Measurements from ENCODE around the gene SPATA3.

Gene SPATA3

DNA sequence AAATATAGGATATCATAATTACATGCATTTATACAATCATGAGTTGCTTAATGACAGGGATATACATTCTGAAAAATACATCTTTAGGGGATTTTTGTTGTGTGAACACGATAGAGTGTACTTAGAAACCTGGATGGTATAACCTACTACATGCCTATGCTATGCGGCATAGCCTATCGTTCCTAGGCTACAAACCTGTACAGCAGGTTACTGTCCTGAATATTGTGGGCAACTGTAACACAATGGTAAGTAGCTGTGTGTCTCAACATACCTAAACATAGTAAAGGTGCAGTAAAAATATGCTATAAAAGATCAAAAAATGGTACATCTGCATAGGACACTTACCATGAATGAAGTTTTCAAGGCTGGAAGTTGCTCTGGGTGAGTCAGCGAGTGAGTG lies 47.9 kb downstream of the SPATA3 start:
- CTCF ChIA-PET = interaction anchor here (0.7 to 1.3 kb wide), 3 partner anchors 9 to 1242 kb away, joined by 6 to 10 read pairs (median 8); no protein-coding TSS in a partner anchor
- TF ChIP-seq, protein P1, sequence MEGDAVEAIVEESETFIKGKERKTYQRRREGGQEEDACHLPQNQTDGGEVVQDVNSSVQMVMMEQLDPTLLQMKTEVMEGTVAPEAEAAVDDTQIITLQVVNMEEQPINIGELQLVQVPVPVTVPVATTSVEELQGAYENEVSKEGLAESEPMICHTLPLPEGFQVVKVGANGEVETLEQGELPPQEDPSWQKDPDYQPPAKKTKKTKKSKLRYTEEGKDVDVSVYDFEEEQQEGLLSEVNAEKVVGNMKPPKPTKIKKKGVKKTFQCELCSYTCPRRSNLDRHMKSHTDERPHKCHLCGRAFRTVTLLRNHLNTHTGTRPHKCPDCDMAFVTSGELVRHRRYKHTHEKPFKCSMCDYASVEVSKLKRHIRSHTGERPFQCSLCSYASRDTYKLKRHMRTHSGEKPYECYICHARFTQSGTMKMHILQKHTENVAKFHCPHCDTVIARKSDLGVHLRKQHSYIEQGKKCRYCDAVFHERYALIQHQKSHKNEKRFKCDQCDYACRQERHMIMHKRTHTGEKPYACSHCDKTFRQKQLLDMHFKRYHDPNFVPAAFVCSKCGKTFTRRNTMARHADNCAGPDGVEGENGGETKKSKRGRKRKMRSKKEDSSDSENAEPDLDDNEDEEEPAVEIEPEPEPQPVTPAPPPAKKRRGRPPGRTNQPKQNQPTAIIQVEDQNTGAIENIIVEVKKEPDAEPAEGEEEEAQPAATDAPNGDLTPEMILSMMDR (conservative IDR thresholded peaks at IDR 0.05; ENCODE audit: low read depth) = no peak
- DNase-seq (ENCODE audit: low spot score) = no peak

DNA sequence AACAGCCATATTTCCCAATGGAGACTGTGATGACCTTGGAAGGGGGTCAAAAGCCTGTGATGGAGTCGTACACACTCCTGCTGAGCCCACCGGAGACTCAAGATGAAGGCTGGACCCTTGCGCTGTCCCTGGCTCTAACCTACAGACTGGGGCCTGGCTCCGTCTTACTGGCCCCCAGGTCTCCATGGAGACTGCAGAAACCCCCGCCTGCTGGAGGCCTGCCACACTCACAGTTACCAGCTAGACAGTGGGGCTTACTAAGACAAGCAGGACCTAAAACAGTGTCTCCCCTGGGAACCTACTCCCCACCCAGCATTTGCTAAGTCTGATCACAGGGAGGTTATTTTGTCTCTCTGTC lies 51.0 kb downstream of the SPATA3 start:
- DNase-seq (ENCODE audit: low spot score) = no peak
- H3K27ac ChIP-seq = no peak overlapping the region
- TF ChIP-seq, protein P1 (conservative IDR thresholded peaks at IDR 0.05; ENCODE audit: low read depth) = no peak
- POLR2A ChIA-PET (ENCODE audit: low non-redundant PET) = no interaction called here
- CTCF ChIA-PET = no interaction called here

More for the DNA sequence above, 47.9 kb downstream of the SPATA3 start:
- POLR2A ChIA-PET (ENCODE audit: low non-redundant PET) = no interaction called here
- H3K27ac ChIP-seq = no peak overlapping the region

DNA sequence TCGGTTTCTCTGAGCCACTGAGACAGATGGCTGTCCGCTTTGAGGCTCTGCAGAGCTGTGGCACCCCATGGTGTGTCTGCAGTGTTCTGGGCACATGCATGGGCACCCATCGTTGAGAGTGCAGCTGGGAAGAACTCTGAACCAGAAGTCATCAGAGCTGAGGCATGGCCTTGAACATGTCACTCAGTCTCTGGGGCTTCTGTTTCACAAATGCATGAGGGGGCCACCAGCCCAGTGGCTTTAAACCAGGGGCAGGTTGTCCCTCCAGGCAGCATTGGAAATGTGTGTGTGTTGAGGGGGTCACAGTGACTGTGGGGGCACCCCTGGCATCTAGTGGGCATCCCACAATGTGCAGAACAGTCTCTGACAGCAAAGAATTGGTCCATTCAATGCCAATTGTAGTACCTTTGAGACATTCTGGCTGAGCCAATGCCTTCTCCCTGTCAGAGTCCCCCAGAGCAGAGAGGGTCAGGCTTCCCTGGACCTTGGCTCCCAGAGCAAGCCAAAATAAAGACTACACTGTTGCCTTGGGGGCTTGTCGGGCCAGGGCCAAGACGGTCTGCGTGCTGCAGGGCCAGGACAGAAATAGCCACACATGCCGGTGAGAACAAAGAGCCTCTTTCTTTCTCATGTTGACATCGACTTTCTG lies 51.5 kb downstream of the SPATA3 start:
- CTCF ChIA-PET = no interaction called here
- TF ChIP-seq, protein P1 (conservative IDR thresholded peaks at IDR 0.05; ENCODE audit: low read depth) = no peak
- H3K27ac ChIP-seq = no peak overlapping the region
- DNase-seq (ENCODE audit: low spot score) = no peak
- POLR2A ChIA-PET (ENCODE audit: low non-redundant PET) = no interaction called here

- POLR2A ChIA-PET (ENCODE audit: low non-redundant PET) = no interaction called here
- TF ChIP-seq, protein P1 (conservative IDR thresholded peaks at IDR 0.05; ENCODE audit: low read depth) = no peak
- CTCF ChIA-PET = no interaction called here
- H3K27ac ChIP-seq = no peak overlapping the region
- DNase-seq (ENCODE audit: low spot score) = no peak
These were observed 52.3 kb downstream of the SPATA3 start for GRCh38 chr2:231047923-231048915.

- TF ChIP-seq, protein P1 (conservative IDR thresholded peaks at IDR 0.05; ENCODE audit: low read depth) = no peak
- no peak for DNase-seq (ENCODE audit: low spot score)
- CTCF ChIA-PET = interaction anchor here (0.6 kb wide), 1 partner anchor 198 kb away, joined by 3 read pairs; no protein-coding TSS in a partner anchor
- H3K27ac ChIP-seq = no peak overlapping the region
- POLR2A ChIA-PET (ENCODE audit: low non-redundant PET) = no interaction called here
These were observed 53.5 kb downstream of the SPATA3 start for GRCh38 chr2:231049286-231050017.

Measured in RWPE1 (cell line).